Osteocyte (in vitro differentiated cells): ENCODE results near the gene IL17RE. TPM values are rescaled to one million over a fixed set of nuclear protein-coding genes. Genes with fewer than 3 reads are reported as not detected.
A peak's percentile ranks its signal among the peaks of the same experiment; 100 is the strongest.

Experiments used
- DNase-seq: peaks from one replicate; pipeline ENCODE4 v3.0.0; 2021; ENCODE audit warnings: mixed read lengths; ENCODE audit not compliant: unreplicated experiment; ENCODE audit errors: extremely low spot score
- H3K27ac Mint-ChIP-seq: one replicate; pipeline ENCODE4 v1.8.0; 2021; ENCODE audit warnings: mild to moderate bottlenecking, mixed read lengths; ENCODE audit not compliant: unreplicated experiment
- H3K27me3 Mint-ChIP-seq: one replicate; pipeline ENCODE4 v1.8.0; 2021; ENCODE audit warnings: mixed read lengths; ENCODE audit not compliant: unreplicated experiment
- H3K36me3 Mint-ChIP-seq: one replicate; pipeline ENCODE4 v1.8.0; 2021; ENCODE audit warnings: mixed read lengths; ENCODE audit not compliant: unreplicated experiment
- H3K4me1 Mint-ChIP-seq: one replicate; pipeline ENCODE4 v1.8.0; 2021; ENCODE audit warnings: mixed read lengths; ENCODE audit not compliant: unreplicated experiment
- H3K4me3 Mint-ChIP-seq: one replicate; pipeline ENCODE4 v1.8.0; 2021; ENCODE audit warnings: mild to moderate bottlenecking, moderate library complexity, mixed read lengths; ENCODE audit not compliant: unreplicated experiment
- H3K9me3 Mint-ChIP-seq: one replicate; pipeline ENCODE4 v1.8.0; 2021; ENCODE audit warnings: mixed read lengths; ENCODE audit not compliant: unreplicated experiment
- total RNA-seq: library from RNA; stranded (reverse); gene quantifications from 2 replicates; pipeline ENCODE4 v1.2.1, GENCODE V29; 2021
- TF ChIP-seq, protein P1 (sequence below): fragments of 200-600 bp; sonication (generic); IDR thresholded peaks from 2 replicates; pipeline ENCODE4 v1.5.0; 2021; ENCODE audit warnings: antibody characterized with exemption, mild to moderate bottlenecking, moderate library complexity

Gene IL17RE
- total RNA-seq, 1 donor from 2014 or later: 1.4 TPM

DNA sequence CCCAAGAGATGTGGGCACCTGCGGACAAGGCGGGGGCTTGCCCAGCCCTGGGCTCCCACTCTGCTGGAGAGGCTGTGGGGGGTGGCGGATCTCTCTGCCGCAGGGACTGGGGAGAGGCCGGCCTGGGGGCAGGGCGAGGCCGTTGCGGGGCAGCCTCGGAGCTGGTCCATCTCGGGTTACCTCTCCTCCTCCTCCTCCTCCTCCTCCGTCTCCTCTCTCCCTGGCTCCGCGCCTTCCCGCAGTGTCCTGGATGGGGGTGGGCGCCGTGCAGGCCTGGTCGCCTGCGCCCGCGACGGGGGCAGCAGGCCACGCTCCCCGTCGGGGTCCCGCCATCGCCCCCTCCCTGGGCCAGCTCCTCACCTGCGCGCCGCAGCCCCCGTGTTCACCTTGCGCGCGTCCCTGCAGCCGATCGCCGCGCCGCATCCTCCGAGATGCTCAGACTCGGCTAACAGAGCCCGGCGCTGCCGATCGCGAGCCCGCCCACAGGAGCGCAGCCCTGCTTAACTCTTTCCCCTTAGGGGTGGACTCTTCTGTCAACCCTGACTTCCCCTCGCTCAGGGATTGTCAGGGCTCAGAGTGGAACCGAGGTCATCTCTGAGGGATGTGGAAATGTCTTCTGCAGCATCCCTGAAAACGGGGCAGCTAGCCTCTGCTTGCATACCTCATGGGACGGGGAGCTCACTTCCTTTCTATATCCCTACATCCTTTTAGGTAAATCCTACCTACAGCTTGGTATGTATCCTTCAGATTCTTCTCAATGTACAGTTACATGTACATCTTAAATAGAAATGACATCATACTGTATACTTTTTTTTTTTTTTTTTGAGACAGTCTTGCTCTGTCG is 49.5 kb downstream of the IL17RE start, which contains the start of gene PRRT3:
TSS of gene PRRT3 (minus strand) at position 447 of the 844 bp plus-strand sequence. CDS start 2,293 bp downstream, outside the sequence.
- H3K27me3 Mint-ChIP-seq: no peaks in the 10 kb centered on the region
- peaks cover 22% of the 10 kb centered on the region for H3K4me1 Mint-ChIP-seq
- peak within 1 kb of the TSS; percentile 76 for H3K4me3 Mint-ChIP-seq
- H3K9me3 Mint-ChIP-seq: no peaks in the 10 kb centered on the region
- TF ChIP-seq, protein P1, sequence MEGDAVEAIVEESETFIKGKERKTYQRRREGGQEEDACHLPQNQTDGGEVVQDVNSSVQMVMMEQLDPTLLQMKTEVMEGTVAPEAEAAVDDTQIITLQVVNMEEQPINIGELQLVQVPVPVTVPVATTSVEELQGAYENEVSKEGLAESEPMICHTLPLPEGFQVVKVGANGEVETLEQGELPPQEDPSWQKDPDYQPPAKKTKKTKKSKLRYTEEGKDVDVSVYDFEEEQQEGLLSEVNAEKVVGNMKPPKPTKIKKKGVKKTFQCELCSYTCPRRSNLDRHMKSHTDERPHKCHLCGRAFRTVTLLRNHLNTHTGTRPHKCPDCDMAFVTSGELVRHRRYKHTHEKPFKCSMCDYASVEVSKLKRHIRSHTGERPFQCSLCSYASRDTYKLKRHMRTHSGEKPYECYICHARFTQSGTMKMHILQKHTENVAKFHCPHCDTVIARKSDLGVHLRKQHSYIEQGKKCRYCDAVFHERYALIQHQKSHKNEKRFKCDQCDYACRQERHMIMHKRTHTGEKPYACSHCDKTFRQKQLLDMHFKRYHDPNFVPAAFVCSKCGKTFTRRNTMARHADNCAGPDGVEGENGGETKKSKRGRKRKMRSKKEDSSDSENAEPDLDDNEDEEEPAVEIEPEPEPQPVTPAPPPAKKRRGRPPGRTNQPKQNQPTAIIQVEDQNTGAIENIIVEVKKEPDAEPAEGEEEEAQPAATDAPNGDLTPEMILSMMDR: no peak
- no peaks in the 10 kb centered on the region for H3K36me3 Mint-ChIP-seq
- no peak within 1 kb of the TSS for H3K27ac Mint-ChIP-seq
- no peak for DNase-seq

DNA sequence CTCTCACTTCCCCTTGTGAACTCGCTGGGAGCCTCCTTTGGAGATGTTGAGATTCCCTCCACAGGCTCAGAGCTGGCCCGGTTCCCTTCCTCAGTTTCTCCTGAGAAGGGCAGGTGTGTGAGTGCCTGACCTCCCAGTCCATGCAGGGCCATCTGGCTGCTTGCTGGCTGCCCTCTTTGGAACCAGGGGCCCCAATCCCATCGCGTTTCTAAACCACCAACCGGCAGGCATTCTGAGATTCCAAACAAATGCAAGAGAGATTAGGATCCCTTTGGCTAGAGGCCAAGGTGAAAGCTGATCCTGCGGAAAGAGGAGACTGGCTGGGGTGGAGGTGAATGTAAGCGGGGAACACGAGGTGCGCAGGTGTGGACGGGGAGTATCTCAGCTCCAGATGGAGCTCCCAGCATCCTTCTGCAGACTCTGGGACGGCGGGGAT is 52.4 kb downstream of the IL17RE start:
- TF ChIP-seq, protein P1: no peak
- Mint-ChIP-seq H3K4me3 (no peak overlapping the region), H3K9me3 (no peaks in the 10 kb centered on the region), H3K27ac (no peak overlapping the region), H3K4me1 (peaks cover 18% of the 10 kb centered on the region), H3K27me3 (no peaks in the 10 kb centered on the region), H3K36me3 (no peaks in the 10 kb centered on the region)
- no peak for DNase-seq

DNA sequence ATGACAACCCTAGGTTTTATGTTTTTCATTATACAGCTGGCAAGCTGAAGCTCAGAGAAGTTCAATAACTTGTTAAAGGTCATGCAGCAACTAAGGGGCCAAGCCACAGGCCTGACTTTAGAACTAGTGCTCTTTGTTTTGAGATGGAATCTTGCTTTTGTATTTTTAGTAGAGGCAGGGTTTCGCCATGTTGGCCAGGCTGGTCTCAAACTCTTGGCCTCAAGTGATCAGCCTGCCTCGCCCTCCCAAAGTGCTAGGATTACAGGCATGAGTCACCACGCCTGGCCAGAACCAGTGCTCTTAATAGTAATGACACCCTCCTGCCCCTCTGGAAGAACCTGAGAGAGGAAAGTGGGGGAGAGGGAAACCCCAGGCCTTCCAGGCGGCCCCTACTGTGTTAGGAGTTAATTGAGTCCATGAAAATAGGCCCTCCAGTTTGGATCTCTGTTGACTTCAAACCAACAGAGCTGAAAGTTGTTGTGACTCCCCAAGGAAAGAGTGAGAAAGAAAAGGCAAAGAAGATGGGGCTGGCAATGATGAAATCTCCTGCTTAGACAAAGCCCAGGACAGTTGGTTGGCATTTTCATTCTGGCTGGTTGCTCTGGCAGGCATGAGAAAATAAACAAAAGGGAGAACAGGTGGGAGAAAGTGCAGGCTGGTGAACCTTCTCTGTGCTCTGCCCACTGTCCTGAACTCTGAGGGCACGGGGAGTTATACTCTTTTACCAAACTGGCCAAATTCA is 53.1 kb downstream of the IL17RE start:
- peaks cover 18% of the 10 kb centered on the region for H3K4me1 Mint-ChIP-seq
- H3K9me3 Mint-ChIP-seq: no peaks in the 10 kb centered on the region
- no peak overlapping the region for H3K27ac Mint-ChIP-seq
- H3K4me3 Mint-ChIP-seq: no peak overlapping the region
- no peaks in the 10 kb centered on the region for H3K36me3 Mint-ChIP-seq
- no peak for DNase-seq
- TF ChIP-seq, protein P1: no peak
- no peaks in the 10 kb centered on the region for H3K27me3 Mint-ChIP-seq

DNA sequence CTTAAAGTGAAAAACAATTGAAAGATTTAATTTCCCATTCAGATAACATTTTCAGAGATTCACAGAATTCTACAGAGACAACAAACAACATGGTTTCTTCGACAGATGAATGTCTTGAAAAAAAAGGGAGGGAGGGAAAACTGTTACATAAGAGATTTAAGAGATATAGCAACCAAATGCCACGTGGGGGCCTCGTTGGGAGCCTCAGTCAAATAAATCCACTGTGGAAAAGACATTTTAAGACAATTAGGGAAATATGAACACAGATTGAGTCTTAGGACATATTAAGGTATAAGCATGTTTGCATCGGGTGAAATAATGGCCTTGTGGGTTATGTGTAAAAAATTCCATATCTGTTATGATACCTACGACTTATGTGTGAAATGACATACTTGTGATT is 54.6 kb downstream of the IL17RE start:
- H3K27ac Mint-ChIP-seq: no peak overlapping the region
- H3K36me3 Mint-ChIP-seq: peaks cover 3% of the 10 kb centered on the region

More for the DNA sequence above, 54.6 kb downstream of the IL17RE start:
- DNase-seq: no peak
- Mint-ChIP-seq H3K4me3 (no peak overlapping the region), H3K27me3 (no peaks in the 10 kb centered on the region), H3K4me1 (peaks cover 12% of the 10 kb centered on the region), H3K9me3 (no peaks in the 10 kb centered on the region)
- TF ChIP-seq, protein P1: peak; percentile 29
